GM19035 (cell line): Measurements from ENCODE around the gene FARSA.
"Not testable (repeated sequence)": the region's sequence is repeated elsewhere in the genome, so short reads cannot be mapped to it uniquely, and the experiment has no call there.

Experiments used
- ATAC-seq: cut with Tn5 transposase; IDR thresholded peaks from one replicate; pipeline ENCODE4 v1.9.1; 2021; ENCODE audit not compliant: unreplicated experiment

Gene FARSA

DNA sequence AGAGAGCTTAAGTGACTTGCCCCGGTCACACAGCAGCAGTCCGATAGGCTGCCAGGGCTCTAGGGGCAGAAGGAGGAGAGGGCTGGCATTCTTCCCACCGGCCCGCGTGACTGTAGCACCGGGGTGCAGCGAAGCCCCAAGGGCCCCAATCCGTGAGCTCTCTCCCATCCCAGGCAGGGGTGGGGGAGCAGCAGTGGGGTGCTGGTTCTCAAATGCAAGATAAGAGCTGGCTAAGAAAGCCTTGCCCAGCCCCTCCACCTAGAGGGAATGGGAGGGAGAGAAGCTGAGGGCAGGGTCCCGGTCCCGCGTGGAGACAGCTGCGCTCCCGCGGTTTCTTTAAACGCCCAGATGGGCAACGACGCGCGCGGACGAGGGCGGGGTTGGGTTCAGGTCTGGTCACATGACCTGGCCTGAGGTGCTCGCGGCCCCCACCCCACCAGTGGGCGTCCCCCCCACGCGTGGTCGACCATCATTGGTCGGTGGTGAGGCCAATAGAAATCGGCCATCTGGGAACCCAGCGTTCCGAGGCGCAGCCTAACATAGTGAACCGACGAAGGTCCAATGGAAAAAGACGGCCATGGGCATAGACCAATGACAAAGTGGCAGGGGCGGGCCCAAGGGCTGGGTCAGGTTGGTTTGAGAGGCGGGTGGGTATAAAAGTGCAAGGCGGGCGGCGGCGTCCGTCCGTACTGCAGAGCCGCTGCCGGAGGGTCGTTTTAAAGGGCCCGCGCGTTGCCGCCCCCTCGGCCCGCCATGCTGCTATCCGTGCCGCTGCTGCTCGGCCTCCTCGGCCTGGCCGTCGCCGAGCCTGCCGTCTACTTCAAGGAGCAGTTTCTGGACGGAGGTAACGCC is 4.6 kb upstream of the FARSA start, which contains the start of gene CALR:
Gene CALR, plus strand, starts transcription at position 683 of the 852 bp plus-strand sequence. Its CDS starts 71 bp downstream, at position 754.
- peak; percentile 84 for ATAC-seq

DNA sequence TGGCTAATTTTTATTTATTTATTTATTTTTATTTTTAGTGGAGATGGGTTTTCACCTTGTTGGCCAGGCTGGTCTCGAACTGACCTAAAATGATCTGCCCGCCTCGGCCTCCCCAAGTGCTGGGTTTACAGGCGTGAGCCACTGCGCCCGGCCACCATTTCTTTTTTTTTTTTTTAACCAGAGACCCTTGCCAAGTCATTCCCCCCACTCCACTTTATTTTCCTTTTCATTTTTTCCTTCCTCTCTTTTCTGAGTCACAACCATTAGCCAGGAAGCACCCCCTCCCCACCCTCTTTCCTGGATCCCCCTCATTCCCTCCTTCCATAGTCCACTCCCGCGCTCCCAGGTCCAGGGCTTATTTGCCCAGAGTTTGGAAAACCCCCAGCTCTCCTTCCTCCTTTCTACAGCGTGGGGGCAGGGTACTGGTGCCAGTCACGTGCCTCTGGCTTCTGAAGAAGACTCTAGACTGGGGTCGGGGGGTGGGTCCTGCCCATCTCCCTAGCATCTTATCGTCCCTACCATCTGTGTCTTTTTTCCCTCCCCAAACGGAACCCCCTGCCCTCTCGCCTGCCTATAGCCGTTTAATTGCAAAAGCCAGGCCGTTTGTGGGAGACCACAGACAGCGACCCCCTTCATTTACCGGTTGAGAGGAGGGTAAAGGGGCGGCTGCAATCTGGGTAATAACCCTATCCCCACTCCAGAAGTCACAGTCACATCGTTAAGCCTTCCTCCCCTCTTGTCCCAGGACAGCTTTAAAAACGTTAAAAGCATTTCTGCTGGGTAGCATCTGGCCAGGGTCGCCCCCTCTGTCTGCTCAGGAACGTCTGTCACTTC is 3.8 kb upstream of the FARSA start:
- no peak for ATAC-seq

DNA sequence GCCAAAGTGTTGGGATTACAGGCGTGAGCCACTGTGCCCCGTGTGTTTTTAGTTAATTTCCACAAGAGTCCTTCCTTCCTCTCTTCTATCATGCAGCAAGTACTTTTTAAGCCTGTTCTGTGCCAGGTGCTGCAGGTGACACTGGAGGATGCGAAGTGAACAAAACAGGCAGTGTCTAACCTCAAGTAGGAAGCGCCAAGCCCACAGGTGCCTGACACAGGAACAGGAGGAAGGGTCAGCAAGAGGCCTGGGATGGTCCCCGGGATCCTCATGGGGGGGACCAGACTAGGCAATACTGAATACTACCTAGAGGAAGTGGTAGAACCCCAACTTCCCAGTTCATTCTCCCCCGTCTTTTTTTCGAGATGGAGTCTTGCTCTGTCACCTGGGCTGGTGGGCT is 3.1 kb upstream of the FARSA start:
- no peak for ATAC-seq

DNA sequence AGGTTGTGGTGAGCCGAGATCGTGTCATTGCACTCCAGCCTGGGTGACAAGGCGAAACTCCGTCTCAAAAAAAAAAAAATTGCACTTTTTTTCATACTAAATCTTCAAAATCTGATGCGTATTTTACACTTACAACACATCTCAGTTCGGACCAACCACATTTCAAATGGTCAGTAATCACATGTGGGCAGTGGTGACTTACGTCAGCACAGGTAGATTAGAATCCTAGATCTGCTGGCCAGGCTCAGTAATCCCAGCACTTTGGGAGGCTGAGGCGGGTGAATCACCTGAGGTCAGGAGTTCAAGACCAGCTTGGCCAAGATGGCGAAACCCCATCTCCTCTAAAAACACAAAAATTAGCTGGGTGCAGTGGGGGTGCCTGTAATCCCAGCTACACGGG is 1.6 kb upstream of the FARSA start:
- ATAC-seq = no peak

DNA sequence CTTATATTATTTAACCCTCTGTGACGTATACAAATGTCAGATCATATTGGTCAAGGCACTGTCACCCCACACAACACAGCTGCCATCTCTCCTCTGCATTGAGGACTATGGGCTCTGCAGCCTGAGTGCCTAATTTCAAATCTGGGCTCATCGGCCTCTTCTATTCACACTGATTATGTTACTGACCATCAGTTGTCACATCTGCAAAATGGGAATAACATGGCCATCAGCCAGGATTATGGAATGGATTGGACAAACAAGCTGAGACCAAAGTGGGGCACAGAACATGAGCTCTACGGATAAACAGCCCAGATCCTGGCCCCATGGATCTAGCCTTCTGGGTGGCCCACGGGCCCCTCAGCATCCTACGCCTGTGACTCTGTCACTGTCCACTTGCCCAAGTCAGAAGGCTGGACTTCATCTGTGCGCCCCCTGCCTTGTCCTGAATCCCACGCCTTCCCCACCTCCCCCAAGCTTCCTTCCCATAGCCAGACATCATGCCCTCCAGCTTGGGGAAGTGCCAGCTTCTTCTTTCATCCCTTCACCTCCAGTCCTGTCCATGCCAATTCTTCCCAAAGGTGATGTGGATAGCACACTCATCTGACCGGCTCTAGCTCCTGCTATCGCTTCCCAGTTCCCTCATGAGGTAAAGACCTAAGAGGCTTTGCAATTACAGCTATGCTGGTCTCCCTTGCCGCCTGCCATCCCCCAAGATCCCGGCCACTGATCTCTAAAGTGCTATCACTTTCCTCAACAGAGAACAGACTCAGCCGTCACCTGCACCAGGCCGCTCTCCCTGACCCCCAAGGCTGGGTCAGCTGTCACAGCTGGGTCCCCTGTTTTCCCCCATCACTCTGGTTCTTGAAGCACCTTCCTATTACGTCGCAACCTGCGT is 872 bp downstream of the FARSA start:
- no peak for ATAC-seq

DNA sequence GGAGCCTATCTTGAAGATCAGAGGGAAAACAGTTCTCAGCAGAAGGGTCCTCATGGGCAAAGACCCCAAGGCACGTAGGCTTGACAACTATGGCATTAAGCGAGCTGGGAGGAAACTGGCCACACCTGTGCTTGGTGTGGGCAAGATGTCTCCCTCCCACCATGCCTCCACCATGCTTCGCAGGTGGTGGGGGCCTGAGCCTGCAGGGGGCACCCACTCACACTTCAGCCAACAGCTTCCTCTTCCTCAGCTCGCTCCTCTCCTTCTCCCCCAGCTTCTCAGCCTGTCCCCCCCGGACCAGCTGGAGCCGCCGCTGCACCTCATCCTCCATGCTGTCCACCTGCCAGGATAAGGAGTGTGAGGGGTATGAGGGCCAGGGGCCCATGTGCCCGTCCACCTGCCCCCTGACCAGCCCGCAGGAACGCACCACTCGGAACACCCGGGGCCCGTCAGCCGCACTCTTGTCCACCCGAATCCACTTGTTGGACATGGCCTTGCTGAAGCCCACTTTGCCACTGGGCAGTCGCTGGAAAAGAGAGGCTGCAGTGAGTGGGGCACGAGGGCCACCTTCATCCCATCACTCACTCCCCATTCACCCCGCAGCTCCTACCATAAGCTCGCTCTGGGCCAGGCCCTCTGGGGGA is 3.4 kb downstream of the FARSA start:
- ATAC-seq = no peak

DNA sequence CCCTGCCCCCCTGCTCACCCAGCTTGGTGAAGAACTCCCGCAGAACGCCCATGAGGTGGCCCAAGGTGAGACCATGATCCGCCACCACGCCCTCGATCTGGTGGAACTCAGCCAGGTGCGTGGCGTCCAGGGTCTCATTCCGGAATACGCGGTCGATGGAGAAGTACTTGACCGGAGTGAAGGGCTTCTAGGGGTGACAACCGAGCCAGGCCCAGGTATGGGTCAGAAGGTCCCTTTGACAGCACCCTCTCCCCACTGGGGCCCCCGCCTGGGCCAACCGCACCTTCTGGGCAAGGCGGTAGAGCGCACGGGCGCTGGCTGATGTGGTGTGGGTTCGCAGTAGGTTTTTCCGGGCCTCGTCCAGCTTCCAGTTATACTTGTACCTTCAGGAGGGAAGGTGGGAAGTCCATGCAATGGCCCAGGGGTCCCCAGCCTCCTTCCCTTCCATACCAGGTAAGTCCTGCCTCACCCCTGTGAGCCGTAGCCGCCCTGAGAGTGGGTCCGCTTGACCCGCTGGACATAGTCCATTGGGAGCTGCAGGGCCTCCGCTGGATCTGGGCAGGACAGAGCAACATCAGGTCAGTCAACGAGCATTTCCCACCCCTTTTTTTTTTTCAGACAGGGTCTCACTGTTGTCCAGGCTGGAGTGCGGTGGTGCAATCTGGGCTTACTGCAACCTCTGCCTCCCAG is 8.7 kb downstream of the FARSA start:
- no peak for ATAC-seq

DNA sequence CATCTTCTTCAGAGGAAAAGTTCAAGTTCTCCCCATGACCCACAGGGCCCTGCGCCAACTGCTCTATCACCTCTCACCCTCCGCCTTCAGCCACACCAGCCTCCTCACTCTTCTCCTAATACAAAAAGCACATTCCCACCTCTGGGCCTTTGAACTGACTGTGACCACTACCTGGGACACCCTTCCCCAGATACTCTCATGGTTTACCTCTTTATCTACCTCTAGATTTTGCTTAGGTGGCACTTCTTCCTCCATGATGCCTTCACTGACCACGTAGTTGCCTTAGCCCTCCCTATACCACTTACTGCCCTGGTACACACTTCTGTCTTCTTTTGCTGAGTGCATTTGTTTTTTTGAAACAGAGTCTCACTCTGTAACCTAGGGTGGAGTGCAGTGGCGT is 10.6 kb downstream of the FARSA start:
- ATAC-seq = no peak

DNA sequence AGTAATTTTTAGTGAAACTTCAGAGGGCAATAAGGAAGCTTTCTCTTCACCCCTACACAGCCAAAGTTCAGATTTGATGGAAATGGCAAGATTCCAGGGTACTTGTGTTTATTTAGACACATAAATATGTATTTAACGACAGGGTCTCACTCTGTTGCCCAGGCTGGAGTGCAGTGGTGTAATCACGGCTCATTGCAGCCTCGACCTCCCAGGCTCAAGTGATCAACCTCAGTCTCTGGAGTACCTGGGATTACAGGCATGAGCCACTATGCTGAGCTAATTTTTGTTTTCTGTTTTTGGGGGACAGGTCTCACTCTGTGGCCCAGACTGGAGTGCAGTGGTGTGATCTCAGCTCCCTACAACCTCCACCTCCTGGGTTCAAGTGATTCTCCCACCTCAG is 12.5 kb downstream of the FARSA start:
- no peak for ATAC-seq

DNA sequence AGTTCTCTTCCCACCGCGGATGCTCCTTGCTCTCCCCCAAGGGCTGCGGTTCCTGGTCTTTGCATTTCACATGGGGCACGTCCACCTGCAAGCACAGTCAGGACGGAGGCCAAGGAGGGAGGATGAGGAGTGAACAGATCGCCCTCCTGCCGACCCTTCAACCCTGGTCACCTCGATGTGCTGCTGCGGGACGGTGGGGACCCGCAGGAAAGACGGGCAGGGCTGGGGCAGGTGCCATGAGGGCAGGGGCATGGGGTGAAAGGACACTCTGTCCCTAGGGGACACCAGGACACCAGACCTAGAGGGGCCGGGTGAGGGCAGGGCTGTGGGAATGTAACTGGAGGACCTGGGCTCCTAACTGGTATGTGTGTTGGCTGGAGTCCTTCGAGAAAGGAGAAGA is 15.3 kb downstream of the FARSA start:
- ATAC-seq = no peak

DNA sequence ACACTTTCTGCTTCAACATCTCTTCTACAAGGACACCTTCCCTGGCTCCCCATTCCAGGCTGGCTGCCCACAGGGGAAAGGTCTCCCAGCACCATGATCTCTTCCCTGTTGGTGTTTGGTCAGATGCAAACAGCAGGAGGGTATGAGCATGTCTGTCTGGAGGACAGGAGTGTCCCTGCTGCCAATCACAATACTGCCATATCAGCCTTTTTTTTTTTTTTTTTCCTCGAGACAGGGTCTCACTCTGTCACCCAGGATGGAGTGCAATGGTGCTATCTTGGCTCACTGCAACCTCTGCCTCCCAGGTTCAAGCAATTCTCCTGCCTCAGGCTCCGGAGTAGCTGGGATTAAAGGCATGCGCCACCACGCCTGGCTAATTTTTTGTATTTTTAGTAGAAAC is 17.7 kb downstream of the FARSA start:
- not testable (repeated sequence) for ATAC-seq

DNA sequence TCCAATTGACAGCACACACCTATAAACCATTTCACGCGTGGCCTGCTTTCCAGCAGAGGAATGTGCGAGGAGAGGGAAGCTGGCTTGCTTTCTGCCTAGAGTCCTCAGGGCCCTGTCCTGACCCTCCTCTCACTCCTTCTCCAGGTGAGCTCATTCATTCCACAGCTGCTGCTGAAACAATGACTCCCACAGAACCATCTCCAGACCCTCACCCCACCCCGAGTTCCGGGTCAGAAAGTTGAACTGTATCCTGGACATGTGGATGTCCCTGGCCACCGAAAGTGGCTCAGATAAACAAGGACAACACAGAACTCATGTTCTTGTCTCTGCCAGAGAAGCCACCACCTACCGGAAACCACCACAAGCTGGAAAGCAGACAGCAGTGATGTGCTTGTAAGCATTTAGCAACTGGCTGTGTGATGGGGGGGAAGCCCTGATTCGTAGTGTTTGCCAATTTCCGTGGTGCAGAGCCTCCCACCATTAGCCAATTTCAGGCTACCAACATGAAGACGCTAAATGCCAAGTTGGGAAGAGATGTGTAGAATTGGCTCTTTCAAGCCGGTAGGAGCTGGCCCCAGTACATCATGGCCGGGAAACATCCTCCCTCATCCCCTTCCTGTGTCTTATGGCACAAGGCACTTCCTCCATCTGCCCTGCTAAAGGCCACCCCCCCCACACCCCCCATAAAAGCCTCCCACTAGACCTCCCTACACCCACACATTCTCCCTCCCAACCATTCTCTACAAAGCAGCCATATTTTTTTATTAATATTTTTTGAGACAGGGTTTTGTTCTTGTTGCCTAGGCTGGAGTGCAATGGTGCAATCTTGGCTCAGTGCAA is 19.4 kb downstream of the FARSA start:
- ATAC-seq = no peak

DNA sequence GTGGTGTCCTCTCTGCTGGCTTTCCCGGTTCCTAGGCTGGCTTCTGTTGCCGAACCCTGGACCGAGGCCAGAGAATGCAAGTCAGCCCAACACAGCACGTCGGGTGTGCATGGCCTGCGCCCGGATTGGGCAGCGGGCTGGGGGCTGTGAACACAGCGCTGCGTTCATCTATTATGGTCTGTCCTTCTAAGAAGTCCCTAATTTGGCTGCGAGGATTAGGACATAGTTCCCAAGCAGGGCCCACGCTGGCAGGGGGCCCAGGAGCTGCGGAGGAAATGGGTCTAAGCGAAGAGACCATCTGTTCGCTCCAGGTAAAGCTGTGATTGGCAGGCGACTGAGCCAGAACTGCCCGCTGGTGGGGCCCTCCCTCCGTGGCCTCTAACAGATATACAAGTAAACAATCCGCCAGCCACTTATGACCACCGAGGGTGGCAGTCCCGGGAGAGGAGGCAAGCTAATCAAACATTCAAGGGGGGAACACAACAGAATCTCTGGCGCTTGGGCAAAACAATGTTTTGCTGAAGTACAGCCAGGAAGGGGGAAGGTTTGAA is 20.4 kb downstream of the FARSA start:
- no peak for ATAC-seq

DNA sequence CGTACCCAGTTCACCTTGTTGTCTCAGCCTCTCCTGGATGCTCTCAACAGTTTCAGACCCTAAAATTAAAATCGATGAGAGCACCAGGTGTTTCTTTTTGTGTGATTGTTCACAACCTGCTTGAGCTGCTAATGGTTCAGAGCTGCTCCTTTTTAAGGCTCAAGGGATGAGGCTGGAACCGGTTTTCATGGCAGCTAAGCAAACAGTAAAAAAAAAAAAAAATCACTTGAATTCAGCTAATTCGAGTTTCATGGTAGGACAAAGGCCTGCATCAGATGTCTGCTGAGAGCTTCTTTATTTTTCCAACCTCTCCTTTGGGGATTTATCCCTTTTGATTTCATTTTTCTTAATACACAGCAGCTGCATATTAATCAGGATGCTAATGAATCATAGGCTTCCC is 20.9 kb downstream of the FARSA start:
- no peak for ATAC-seq

DNA sequence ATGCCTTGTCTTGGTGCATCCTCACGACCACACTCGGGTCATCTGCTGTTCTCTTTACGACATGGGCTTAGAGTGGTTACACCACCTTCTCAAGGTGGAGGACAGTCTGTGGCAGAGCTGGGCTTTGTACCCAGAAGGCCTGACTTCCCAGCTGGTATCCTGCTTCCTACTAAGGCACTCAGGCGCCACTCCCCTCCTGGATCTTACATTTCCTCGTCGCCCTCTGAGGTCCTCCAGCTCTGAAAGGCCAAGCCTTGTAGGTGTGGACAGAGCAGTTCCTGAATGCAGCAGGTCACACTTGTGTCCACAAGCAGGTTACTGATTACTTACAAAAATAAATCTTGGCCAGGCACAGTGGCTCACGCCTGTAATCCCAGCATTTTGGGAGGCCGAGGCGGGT is 26.3 kb downstream of the FARSA start:
- ATAC-seq = no peak

DNA sequence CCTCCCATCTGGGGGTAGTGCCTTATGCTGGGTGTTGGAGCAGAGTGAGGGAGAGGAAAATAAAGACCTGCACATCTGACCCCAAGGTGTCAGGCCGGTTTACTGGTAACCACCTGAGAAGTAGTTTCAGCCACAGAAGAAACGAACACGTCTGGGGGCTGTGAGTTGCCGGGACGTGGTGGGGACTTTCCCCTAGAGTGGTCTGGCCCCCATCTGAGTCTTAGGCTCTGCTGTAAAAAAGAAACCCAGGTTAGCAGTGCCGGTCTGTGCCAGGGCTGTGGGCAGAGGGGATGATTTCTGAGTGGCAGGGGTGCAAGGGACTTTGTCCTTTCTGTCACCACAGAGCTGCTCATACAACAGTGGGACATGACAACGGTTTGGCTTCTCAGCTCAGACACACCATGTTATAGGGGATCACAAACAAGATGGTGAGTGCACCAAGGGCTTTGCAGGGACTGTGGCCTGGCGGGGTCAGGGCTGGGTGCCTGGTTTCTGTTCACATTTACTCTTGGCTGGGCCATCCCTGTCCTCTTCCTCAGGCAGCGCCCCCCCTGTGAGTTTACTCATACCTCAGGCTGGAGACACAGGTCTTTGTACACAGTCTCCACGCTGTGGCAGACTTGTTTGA is 33.5 kb downstream of the FARSA start:
- ATAC-seq = peak; percentile 77

DNA sequence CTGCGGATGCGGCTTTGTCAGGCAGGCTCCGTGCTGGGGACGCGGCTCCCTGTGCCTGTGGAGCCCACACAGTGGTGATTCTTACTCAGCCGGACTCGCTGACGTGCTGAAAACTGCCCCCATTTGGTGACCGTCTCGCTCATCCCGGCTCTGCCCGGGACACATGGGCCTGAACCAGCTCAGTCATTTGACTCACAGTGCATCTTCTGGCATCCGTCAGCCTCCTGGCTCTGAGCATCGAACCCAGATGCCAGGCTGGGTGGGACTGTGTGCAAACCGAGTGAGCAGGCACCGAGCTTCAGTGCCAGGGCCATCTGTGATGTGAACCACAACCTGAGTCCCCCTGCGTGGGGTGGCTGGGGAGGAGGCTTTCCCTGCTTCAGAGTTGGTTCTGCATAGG is 37.1 kb downstream of the FARSA start:
- ATAC-seq = no peak

DNA sequence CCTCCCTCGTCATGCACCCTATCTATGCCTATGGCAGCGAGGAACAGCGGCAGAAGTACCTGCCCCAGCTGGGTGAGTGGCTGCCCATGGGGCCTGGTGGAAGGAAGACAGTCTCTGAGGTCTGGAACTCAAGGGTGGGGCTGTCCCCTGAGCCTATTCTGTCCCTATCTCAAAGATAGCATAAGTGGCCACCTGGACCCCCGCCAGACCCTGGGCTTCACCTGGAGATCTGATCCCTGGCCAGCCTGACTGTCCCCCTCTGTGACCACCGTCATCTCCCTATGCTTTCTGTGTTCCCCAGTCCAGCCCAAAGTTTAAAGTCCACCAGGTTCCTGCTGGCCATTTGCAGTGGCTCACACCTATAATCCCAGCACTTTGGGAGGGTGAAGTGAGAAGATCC is 39.9 kb downstream of the FARSA start:
- no peak for ATAC-seq
